T1000 (cell line): ENCODE measurements around the gene TSPYL4.
"Not testable (repeated sequence)": the region's sequence is repeated elsewhere in the genome, so short reads cannot be mapped to it uniquely, and the experiment has no call there.

ENCODE experiments used
- DNase-seq: peaks from one replicate; lab custom pipeline; 2025; ENCODE audit warnings: mixed read lengths; lab: John Stamatoyannopoulos, UW

TSPYL4 gene

DNA sequence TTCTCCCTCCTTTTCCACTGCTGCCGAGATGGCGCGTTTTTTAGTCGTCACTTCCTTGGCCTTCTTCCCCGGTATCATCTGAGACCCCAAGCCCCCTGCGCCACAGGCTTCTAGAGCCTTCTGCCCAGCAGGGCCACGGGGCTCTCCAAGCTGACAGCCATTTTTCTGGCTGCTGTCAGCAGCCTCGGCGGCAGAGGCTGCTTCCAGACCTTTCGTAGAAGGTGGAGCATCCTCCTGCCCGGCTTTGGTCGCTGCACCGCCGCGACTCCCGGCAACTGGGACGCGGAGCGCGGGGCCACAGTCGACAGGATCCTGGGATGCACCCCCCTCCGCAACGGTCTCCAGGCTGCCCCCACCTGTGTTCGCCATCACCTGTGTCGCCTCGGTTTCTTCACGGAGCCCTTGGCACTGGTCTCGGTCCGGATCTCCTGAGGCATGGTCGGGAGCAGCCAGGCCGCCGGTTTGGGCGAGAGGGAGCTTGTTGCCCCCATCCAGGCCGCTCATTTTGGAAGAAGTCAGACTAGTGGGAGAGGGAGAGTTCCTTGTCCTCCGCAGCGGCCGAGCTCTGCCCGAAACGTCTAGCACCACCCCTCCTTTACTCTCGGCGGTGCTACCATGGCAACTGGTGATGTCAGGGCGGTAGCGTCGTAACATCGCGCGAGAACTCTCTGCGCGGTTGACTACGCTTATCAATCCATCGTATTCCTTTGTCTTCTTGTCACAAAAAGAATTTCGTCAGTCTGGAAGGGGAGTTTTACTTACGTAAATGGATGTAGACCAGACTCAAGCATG lies at the start of gene TSPYL4:
TSS of gene TSPYL4 (minus strand) at position 571 of the 792 bp plus-strand sequence. CDS start at position 504, 67 bp downstream.
- peak; percentile 80 for DNase-seq

DNA sequence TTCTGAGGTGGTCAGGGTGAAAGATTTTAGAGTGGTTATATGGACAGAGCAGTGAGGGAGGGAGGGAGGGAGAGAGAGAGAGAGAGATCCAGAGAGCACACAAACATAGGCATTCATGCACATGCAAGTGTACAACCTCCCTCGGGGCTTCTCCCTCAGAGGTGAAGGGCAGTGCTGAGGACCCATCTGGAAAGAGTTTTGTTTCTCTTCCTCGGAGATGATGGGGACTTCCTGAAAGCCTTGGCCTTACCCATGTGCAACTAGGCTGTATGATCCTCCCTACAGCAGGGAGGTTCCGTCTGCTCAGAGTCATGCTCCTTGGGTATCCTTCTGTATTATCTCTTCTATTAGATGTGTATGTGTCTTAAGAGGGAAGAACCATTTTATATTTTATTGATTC lies 47.2 kb upstream of the TSPYL4 start:
- DNase-seq, result no peak

- no peak for DNase-seq
These were observed 46.7 kb upstream of the TSPYL4 start for GRCh38 chr6:116300566-116300965.

- DNase-seq, result no peak
These were observed 45.1 kb upstream of the TSPYL4 start for GRCh38 chr6:116298973-116299372.

- no peak for DNase-seq
These were observed 44.4 kb upstream of the TSPYL4 start for GRCh38 chr6:116298273-116298672.

DNA sequence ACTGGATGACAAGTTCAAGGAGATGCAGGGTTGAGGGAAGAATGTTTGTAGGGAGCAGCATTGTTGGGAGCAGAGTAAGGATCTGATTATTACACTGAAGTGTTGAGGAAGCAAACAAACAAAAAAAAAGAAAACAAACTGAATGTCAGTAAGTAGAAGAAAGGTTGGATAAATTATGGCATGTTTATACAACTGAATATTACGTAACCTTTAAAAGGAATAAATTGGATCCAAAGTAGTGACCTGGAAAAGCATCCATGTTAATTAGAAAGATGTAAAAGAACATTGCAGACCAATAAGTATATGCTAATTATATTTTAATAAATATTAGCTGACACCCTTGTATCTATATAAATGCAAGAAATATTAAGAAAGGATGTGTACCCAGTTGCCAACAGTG lies 38.7 kb upstream of the TSPYL4 start:
- no peak for DNase-seq

GRCh38 chr6:116291701-116292396 lies 38.0 kb upstream of the TSPYL4 start:
- DNase-seq, result no peak

DNA sequence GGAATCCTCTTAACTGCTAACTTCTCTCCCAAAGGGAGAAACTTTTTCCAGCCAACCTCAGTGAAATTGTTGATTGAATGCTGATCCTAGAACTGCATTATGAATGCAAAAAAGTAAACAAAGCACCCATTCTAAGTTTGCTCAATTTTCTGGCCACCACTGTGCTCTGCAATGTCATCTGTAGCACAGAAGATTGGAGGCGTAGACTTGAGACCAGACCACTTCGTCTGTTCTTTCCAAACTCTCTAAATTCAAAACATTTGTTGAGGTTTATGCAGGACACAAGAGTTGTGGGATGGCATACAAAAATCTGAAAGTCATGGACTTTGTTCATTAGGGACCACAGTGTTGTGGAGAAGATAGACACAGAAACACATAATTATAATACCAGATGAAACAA lies 36.9 kb upstream of the TSPYL4 start:
- DNase-seq, result no peak

- no peak for DNase-seq
These were observed 36.0 kb upstream of the TSPYL4 start for GRCh38 chr6:116289876-116290275.

GRCh38 chr6:116287689-116288282 lies 33.9 kb upstream of the TSPYL4 start:
- DNase-seq, result no peak

DNA sequence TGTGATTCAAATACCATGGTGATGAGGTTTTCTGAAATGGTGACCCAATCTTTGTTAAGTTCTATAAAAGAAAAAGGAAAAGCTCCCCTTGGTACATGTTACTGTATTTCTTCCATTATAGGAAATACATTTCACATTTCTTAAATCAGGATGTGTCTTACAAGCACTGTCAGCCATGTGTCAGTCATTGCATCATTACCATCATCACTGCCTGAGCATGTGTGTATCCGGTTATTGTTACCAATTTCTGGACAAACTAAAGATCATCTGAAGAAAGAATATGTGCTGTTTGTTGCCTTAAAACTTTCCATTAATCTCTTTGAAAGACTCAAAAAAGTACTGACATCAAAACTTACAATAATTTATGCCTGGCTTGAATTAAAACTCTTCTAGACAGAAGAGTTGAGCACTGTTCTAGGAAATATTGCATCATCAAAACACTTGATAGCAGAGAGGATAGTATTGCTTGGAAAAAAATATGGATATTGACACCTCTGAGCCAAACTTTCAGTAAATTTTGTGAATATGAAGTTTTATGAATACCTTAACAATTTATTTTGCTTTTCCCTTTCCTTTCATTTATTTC lies 33.0 kb upstream of the TSPYL4 start:
- DNase-seq, result no peak

DNA sequence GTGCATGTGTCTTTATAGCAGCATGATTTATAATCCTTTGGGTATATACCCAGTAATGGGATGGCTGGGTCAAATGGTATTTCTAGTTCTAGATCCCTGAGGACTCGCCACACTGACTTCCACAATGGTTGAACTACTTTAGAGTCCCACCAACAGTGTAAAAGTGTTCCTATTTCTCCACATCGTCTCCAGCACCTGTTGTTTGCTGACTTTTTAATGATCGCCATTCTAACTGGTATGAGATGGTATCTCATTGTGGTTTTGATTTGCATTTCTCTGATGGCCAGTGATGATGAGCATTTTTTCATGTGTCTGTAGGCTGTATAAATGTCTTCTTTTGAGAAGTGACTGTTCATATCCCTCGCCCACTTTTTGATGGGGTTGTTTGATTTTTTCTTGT lies 31.1 kb upstream of the TSPYL4 start:
- not testable (repeated sequence) for DNase-seq

DNA sequence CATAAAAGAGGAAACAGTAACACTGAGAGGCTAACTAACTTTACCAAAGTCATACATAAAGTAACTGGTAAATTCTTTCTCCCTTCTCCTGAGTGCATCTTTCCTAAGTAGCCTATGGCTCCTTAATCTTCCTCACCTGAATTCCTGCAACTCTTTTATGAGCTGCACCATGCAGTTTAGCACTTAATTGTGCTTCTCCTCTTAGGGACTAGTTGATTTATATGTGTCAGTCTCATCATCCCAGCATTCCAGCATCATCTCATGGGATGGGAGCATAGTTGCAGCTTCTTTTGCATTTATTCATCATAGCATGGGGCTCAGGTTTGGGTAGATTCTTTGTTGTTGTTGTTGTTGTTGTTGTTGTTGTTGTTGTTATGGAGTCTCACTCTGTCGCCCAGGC lies 29.3 kb upstream of the TSPYL4 start:
- no peak for DNase-seq

- DNase-seq, result no peak
These were observed 28.8 kb upstream of the TSPYL4 start for GRCh38 chr6:116282698-116283097.

GRCh38 chr6:116280933-116281316 lies 27.1 kb upstream of the TSPYL4 start:
- no peak for DNase-seq

- no peak for DNase-seq
These were observed 26.5 kb upstream of the TSPYL4 start for GRCh38 chr6:116280161-116280932.

- peak; percentile 91 for DNase-seq
These were observed 25.6 kb upstream of the TSPYL4 start, which contains the start of gene TSPYL1 for GRCh38 chr6:116279232-116280160. Gene TSPYL1 (minus strand): TSS chr6:116279930. CDS start chr6:116279830, 100 bp downstream.

- DNase-seq, result no peak
These were observed 25.0 kb upstream of the TSPYL4 start for GRCh38 chr6:116278854-116279231.

DNA sequence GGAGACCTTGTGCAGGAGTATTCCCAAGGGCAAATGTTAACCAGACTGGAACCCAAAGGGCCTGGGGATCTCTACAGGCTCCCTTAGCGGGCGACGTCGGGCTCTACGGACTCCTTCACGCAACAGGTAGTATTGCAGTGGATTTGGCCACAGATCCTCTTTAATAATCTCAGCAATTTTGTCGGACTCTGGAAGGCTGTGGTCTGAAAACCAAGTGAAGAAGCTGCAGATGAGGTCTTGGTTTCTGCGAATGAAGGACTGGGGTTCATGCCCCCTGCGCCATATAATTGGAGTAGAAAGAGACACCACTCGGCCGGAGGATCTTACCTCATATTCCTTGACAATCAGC lies 24.6 kb upstream of the TSPYL4 start:
- no peak for DNase-seq

GRCh38 chr6:116277124-116277523 lies 23.2 kb upstream of the TSPYL4 start:
- no peak for DNase-seq
